Suprapubic skin (tissue), 3 donors: ENCODE results near the gene POTEF.
"Not testable (repeated sequence)": the region's sequence is repeated elsewhere in the genome, so short reads cannot be mapped to it uniquely, and the experiment has no call there.

ENCODE experiments used
- CTCF ChIP-seq, 2 donors: fragments of 200-600 bp in 1 of 2; fragments of 450-650 bp in 1 of 2; sonication (generic) in 1 of 2; IDR thresholded peaks; one replicate each; pipeline ENCODE4 v1.5.1; 2016 to 2019; ENCODE audit warnings: antibody characterized with exemption in 2 of 2, mild to moderate bottlenecking in 1 of 2, moderate library complexity in 1 of 2
- POLR2A ChIP-seq, 2 donors: fragments of 450-650 bp; IDR thresholded peaks; one replicate each; pipeline ENCODE4 v1.6.1; 2017; ENCODE audit warnings: antibody characterized with exemption in 2 of 2, mild to moderate bottlenecking in 2 of 2, moderate library complexity in 2 of 2

GRCh38 chr2:130154423-130154770, 25.4 kb upstream of the POTEF start:
- TF ChIP-seq CTCF, POLR2A (IDR thresholded peaks at IDR 0.05): not testable (repeated sequence)
